GM10847 (cell line): ENCODE data around the gene TBL1X.

Source experiments
- POLR2A ChIP-seq: IDR thresholded peaks from 2 replicates; pipeline ENCODE4 v1.6.1; 2011; ENCODE audit not compliant: insufficient read length; ENCODE audit errors: extremely low read depth

Gene TBL1X

DNA sequence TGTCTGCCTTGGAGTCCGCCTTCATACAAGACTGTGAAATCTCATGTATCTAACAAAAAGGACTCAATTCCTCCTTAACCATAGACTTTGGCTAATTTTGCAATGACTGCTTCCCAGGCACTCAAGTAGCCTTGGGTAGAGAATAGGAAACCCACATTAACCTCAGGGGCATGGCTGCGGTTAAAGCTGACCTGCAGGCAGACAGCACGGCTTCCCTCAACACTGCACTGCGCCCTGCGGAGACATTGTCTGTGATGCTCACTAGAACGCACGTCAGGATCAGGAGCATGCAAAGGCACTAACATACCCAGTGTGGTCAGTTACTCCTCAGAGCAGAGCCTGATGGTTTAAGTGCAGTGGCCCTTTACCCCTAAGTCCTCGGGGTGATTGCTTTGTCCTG lies 311.1 kb downstream of the TBL1X start:
- no peak for TF ChIP-seq POLR2A

DNA sequence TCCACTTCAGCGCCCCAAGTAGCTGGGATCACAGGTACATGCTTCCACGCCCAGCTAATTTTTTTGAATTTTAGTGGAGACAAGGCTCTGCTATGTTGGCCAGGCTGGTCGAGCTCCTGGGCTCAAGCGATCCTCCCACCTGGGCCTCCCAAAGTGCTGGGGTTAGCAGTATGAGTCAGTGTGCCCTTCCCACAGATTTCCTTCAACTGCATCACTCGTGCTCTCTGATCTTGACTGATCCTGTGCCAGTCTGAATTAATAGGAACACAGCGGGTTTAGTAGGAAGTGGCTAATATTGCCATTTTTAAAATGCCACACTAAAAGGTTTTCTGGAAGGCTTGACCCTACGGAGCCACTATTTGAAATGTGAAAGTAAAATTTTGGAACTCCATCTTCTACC lies 317.1 kb downstream of the TBL1X start:
- no peak for TF ChIP-seq POLR2A

DNA sequence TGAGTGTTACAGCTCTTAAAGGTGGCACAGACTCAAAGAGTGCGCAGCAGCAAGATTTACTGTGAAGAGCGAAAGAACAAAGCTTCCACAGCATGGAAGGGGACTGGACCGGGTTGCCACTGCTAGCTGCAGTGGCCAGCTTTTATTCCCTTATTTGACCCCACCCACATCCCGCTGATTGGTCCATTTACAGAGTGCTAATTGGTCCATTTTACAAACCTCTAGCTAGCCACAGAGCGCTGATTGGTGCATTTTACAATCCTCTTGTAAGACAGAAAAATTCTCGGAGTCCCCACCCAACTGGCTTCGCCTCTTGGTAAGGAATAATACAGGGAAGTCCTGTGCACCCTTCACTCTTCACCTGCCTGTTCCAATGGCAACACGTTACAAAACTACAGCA lies 319.5 kb downstream of the TBL1X start:
- no peak for TF ChIP-seq POLR2A

DNA sequence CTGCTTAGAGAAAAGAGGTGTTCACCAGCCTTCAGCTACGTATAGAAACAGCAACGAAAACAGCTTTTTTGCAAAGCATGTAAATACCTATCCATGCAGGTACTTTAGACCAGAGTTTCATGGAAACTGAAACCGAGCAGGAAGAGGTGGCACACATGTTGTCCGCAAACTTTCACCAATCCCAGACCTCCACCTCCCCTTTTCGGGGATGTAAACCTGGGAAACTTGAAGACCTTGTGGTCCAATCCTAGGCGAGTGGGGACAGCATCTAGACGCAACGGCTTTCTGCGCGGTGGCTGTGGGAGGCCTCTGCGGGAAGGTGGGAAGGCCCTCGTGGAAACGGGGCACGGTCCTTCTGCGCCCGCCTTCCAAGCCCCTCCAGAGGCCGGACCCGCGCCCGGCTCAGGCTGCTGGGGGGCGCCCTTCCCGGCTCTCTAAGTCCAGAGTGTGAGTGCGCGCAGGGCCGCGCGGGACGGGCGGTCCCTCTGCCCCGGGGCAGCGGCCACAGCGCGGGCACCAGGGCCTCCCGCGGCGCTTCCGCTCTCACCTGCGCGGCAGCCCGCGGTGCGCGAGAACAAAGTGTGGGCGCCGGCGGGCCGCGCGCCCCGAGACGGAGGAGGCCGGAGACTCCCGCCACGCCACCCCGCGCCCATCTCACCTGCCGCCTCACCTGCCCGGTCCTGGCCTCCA lies 320.5 kb downstream of the TBL1X start:
- TF ChIP-seq POLR2A, result no peak

DNA sequence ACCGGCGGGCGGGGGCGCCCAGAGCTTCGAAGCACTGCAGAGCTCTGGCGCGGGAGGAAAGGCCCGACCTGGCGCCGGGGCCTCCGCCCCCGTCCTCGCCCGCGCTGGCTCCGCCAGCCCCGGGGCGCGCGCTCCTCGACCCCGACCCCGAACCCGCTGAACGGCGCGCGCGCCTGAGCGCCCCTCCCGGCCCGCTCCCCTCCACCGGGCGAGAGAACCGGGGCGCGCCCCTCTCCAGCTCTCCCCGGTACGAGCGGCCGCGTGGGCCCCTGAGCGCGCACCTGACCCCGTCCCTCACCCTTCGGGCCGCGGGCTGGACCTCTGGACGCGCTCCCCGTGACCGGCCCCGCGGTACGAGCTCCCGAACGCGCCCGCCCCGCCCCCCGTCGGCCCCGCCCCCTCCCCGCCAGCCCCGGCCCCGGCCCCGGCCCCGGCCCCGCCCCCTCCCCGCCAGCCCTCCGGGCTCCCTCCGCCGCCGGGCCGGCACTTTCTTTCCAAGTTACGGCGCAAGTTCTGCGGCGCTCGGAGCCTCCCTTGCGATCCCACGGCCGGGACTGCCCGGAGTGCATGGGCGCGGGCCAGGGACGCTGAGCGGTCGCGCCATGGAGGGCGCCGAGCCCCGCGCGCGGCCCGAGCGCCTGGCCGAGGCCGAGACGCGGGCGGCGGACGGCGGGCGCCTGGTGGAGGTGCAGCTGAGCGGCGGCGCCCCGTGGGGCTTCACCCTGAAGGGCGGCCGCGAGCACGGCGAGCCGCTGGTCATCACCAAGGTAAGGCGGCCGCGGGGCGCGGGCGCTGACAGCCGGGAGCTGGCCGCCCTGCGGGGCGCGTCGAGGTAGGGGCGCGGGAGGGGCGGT lies 321.3 kb downstream of the TBL1X start, which contains the start of gene SHROOM2:
Gene SHROOM2, plus strand, starts transcription at position 486 of the 854 bp plus-strand sequence. Its CDS starts 117 bp downstream, at position 603.
- TF ChIP-seq POLR2A, result no peak

DNA sequence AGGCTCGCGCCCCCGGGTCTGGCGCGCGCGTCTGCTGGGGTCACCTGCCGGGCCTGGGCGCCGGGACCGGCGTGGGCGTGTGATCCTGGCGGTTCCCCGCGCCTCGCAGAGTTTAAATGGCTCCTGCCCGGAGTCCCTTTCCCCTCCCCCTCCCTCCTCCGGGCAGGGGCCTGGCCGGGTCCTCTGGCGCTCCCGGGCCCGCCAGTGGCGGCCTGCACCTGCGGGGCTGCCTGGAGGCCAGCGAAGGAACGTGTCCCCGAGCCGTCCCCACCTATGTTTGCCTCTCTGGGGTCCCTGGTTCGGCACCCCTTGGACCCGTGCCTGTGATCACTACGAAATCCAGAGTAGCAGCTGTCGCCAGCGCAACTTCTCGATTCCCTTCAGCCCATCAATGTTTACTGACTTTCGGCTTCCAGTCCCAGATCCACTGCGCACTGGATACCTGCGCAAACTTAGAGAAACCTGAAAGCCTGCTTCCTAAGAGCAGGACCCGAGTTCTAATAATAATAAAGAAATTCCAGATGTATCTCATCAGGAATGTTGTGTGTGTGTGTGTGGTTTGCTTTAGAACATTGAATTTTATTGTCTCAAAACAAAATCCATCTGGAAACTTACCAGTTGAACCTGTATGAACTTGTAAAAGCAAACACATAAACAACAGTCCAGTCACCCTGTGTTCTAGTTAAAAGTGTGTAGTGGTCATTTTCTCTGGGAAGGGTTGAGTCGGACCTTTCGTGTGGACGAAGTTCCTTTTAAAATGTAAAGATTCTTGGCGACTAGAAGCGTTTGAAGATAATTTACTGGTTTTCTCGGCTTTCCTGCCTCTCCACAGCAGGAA lies 322.2 kb downstream of the TBL1X start:
- TF ChIP-seq POLR2A, result no peak

- no peak for TF ChIP-seq POLR2A
Observed at GRCh38 chrX:9788911-9789310, 324.1 kb downstream of the TBL1X start.

- TF ChIP-seq POLR2A, result no peak
Observed at GRCh38 chrX:9789555-9789954, 324.7 kb downstream of the TBL1X start.
